Smooth muscle cell (in vitro differentiated cells): ENCODE measurements around the gene LAMTOR5. TPM values are rescaled to one million over a fixed set of nuclear protein-coding genes. Genes with fewer than 3 reads are reported as not detected.

Experiments used
- DNase-seq: peaks from one replicate; lab custom pipeline; 2025; ENCODE audit not compliant: unreplicated experiment; lab: John Stamatoyannopoulos, UW
- H2AFZ ChIP-seq: fragments of 200-600 bp; sonication (generic); 2 replicates; pipeline ENCODE4 v1.6.0; 2016; ENCODE audit warnings: antibody characterized with exemption, low read depth, mild to moderate bottlenecking
- H3F3A ChIP-seq: fragments of 200-600 bp; sonication (generic); 2 replicates; pipeline ENCODE4 v1.6.0; 2017; ENCODE audit warnings: antibody characterized with exemption, low read depth
- H3K27ac ChIP-seq: fragments of 200-600 bp; sonication (generic); 2 replicates; pipeline ENCODE4 v1.5.1; 2016; ENCODE audit warnings: low read depth, mild to moderate bottlenecking
- H3K27me3 ChIP-seq: fragments of 200-600 bp; sonication (generic); 2 replicates; pipeline ENCODE4 v1.6.1; 2016; ENCODE audit warnings: low read depth, mild to moderate bottlenecking
- H3K36me3 ChIP-seq: fragments of 200-600 bp; sonication (generic); 2 replicates; pipeline ENCODE4 v1.5.1; 2016; ENCODE audit warnings: low read depth
- H3K4me1 ChIP-seq: fragments of 200-600 bp; sonication (generic); 2 replicates; pipeline ENCODE4 v1.5.1; 2016; ENCODE audit warnings: low read depth
- H3K4me2 ChIP-seq: fragments of 200-600 bp; sonication (generic); 2 replicates; pipeline ENCODE4 v1.6.0; 2016; ENCODE audit warnings: mild to moderate bottlenecking
- H3K4me3 ChIP-seq: fragments of 200-600 bp; sonication (generic); 2 replicates; pipeline ENCODE4 v1.5.1; 2016; ENCODE audit warnings: mild to moderate bottlenecking
- H3K79me2 ChIP-seq: fragments of 200-600 bp; sonication (generic); 2 replicates; pipeline ENCODE4 v1.6.0; 2016; ENCODE audit warnings: low read depth, mild to moderate bottlenecking
- H3K9ac ChIP-seq: fragments of 200-600 bp; sonication (generic); 2 replicates; pipeline ENCODE4 v1.6.0; 2016; ENCODE audit warnings: low read depth
- H3K9me3 ChIP-seq: fragments of 200-600 bp; sonication (generic); replicated peaks from 2 replicates; pipeline ENCODE4 v1.5.1; 2016; ENCODE audit warnings: low read depth
- H4K20me1 ChIP-seq: fragments of 200-600 bp; sonication (generic); 2 replicates; pipeline ENCODE4 v1.6.0; 2016; ENCODE audit warnings: low read depth
- CTCF ChIP-seq: fragments of 200-600 bp; sonication (generic); IDR thresholded peaks from 2 replicates; pipeline ENCODE4 v1.5.1; 2017; ENCODE audit warnings: borderline replicate concordance, mild to moderate bottlenecking, antibody characterized with exemption; ENCODE audit not compliant: insufficient read depth, poor library complexity, severe bottlenecking
- WGBS: methylation state at CpG from one replicate; pipeline ENCODE4 v1.1.7; 2016; ENCODE audit warnings: low lambda C conversion rate; 5-methylcytosine and 5-hydroxymethylcytosine counted together
- polyA plus RNA-seq: library from polyadenylated mRNA; unstranded; fragments of >200 nt; fragmentation: Nextera tagmentation; extraction: Ambion mirVana; gene quantifications from 2 replicates; pipeline ENCODE4 v1.2.1, GENCODE V29; 2016
- total RNA-seq: library from RNA; depleted of rRNA; stranded (reverse); fragments of >200 nt; gene quantifications from 2 replicates; pipeline ENCODE4 v1.2.3, GENCODE V29; 2014

Gene LAMTOR5
- 72.7 and 81.1 TPM in 2 replicates for total RNA-seq
- polyA plus RNA-seq, result 150 and 175 TPM in 2 replicates

- no peak for TF ChIP-seq CTCF
- no peaks in the 10 kb centered on the region for H3K9me3 ChIP-seq
- H3K79me2 ChIP-seq, result peaks cover 13% of the 10 kb centered on the region
- peak within 1 kb of the TSS; percentile 57 for H3K4me3 ChIP-seq
- H3K4me2 ChIP-seq, result peak within 1 kb of the TSS; percentile 82
- no peaks in the 10 kb centered on the region for H4K20me1 ChIP-seq
- 40% methylated on average over 76 of the region's 76 CpGs for WGBS
- no peaks in the 10 kb centered on the region for H3K36me3 ChIP-seq
- no peaks in the 10 kb centered on the region for H3F3A ChIP-seq
- no peak for DNase-seq
- no peaks in the 10 kb centered on the region for H3K27me3 ChIP-seq
- peak within 1 kb of the TSS; percentile 72 for H3K9ac ChIP-seq
- H2AFZ ChIP-seq, result peak within 1 kb of the TSS; percentile 56
- H3K27ac ChIP-seq, result peak within 1 kb of the TSS; percentile 22
- H3K4me1 ChIP-seq, result peaks cover 3% of the 10 kb centered on the region
Measured at GRCh38 chr1:110407260-110408210, at the start of gene LAMTOR5. TSS of gene LAMTOR5 (minus strand) at chr1:110407694. CDS start at chr1:110407620, 74 bp downstream.

- Histone ChIP-seq H3K4me3 (no peak overlapping the region), H3F3A (no peaks in the 10 kb centered on the region), H3K9ac (no peak overlapping the region), H3K4me1 (no peaks in the 10 kb centered on the region), H4K20me1 (no peaks in the 10 kb centered on the region), H3K27ac (no peak overlapping the region), H3K4me2 (no peak overlapping the region), H2AFZ (no peak overlapping the region), H3K27me3 (no peaks in the 10 kb centered on the region), H3K79me2 (peaks cover under 1% of the 10 kb centered on the region), H3K36me3 (no peaks in the 10 kb centered on the region), H3K9me3 (no peaks in the 10 kb centered on the region)
- 94% methylated on average over 5 of the region's 5 CpGs for WGBS
- no peak for DNase-seq
- TF ChIP-seq CTCF, result no peak
Measured at GRCh38 chr1:110457206-110457605, 49.7 kb upstream of the LAMTOR5 start.

- whole genome bisulfite sequencing, result 49% methylated on average over 8 of the region's 8 CpGs
- no peaks in the 10 kb centered on the region for H4K20me1 ChIP-seq
- H3K79me2 ChIP-seq, result peaks cover 10% of the 10 kb centered on the region
- H3F3A ChIP-seq, result no peaks in the 10 kb centered on the region
- H3K9me3 ChIP-seq, result no peaks in the 10 kb centered on the region
- no peak overlapping the region for H3K4me2 ChIP-seq
- no peak for DNase-seq
- H2AFZ ChIP-seq, result no peak overlapping the region
- no peak for TF ChIP-seq CTCF
- H3K36me3 ChIP-seq, result no peaks in the 10 kb centered on the region
- no peak overlapping the region for H3K27ac ChIP-seq
- no peaks in the 10 kb centered on the region for H3K4me1 ChIP-seq
- no peak overlapping the region for H3K9ac ChIP-seq
- no peaks in the 10 kb centered on the region for H3K27me3 ChIP-seq
- H3K4me3 ChIP-seq, result no peak overlapping the region
Measured at GRCh38 chr1:110455151-110455550, 47.7 kb upstream of the LAMTOR5 start.
